Pancreas (tissue), 10 donors: Measurements from ENCODE around the gene B4GALT6. TPM values are rescaled to one million over a fixed set of nuclear protein-coding genes. Genes with fewer than 3 reads are reported as not detected.

Experiments used
- ATAC-seq, 4 donors: fragments of 200-7000 bp; cut with Tn5 transposase; one replicate each; pipeline versions ENCODE4 v1.8.0 to v1.9.1; 2020; ENCODE audit warnings: mild to moderate bottlenecking in 4 of 4, moderate library complexity in 4 of 4
- DNase-seq, 6 donors: peaks; one replicate each; pipeline ENCODE4 v3.0.0-alpha.2; 2020
- FAIRE-seq: peaks from 2 replicates; lab custom pipeline; 2012; peaks lifted over from hg19 to GRCh38; lab: Jason Lieb, UNC
- H3K27ac ChIP-seq, 4 donors: fragments of 200-600 bp; sonication (generic); 1 replicate in 3 of 4; 2 replicates in 1 of 4; pipeline versions ENCODE4 v1.5.0 to v1.8.0; 2020
- H3K27me3 ChIP-seq, 4 donors: fragments of 200-600 bp; one replicate each; pipeline ENCODE4 v1.8.0; 2021
- H3K36me3 ChIP-seq, 3 donors: fragments of 200-600 bp; sonication (generic) in 1 of 3; one replicate each; pipeline versions ENCODE4 v1.5.0 to v1.8.0; 2020 to 2021
- H3K4me1 ChIP-seq, 3 donors: fragments of 200-600 bp; one replicate each; pipeline ENCODE4 v1.8.0; 2021
- H3K4me3 ChIP-seq, 4 donors: fragments of 200-600 bp; sonication (generic) in 2 of 4; one replicate each; pipeline versions ENCODE4 v1.5.0 to v1.8.0; 2020 to 2021
- H3K9me3 ChIP-seq, 4 donors: fragments of 200-600 bp; one replicate each; pipeline ENCODE4 v1.8.0; 2021
- WGBS, 2 donors: extraction: QIAGEN DNeasy Blood & Tissue Kit; methylation state at CpG; one replicate each; pipeline ENCODE4 v1.1.7; 2013; 5-methylcytosine and 5-hydroxymethylcytosine counted together
- intact Hi-C, 3 donors: fragments of 100-400 bp; cut with DNase I; formaldehyde crosslinking; loops; one replicate each; pipeline versions ENCODE4 v1.11.1 to v1.14.2; 2022
- polyA plus RNA-seq, 2 donors: library from polyadenylated mRNA; stranded (reverse); fragments of 200-250 nt; gene quantifications; one replicate each; pipeline ENCODE4 v1.2.3, GENCODE V29; 2013
- total RNA-seq, 6 donors: library from RNA; stranded (reverse); fragmentation: NEBNext Ultra II Directional in 4 of 6; extraction: Animal tissue kit (Norgen Biotek cat#: 25700) in 4 of 6; gene quantifications; one replicate each; pipeline versions ENCODE4 v1.2.1 to v1.2.4, GENCODE V29; 2021 to 2023
- TF ChIP-seq, protein P1 (sequence below), 4 donors: fragments of 200-600 bp; sonication (generic) in 3 of 4; IDR thresholded peaks; one replicate each; pipeline versions ENCODE4 v1.5.0 to v1.8.0; 2021; ENCODE audit warnings: antibody characterized with exemption in 4 of 4
- donor health status: healthy with polysubstance abuse.
- donor health status: DM: no; HTN: no; CAD: no; lungs with moderate emphysema.
- donor health status: DM: no; HTN: no; CAD: no.
- donor health status: control.
- donor health status: control.
- donor health status: Bipolar disorder and iron deficiency.
- donor health status: DM: yes; HTN: yes; CAD: no.
- donor health status: DM: no; HTN: no; CAD: no.
- donor health status: DM: no; HTN: no; CAD: no.
- donor health status: DM: yes; HTN: yes; CAD: no.

B4GALT6 gene
- total and polyA plus RNA-seq, 8 donors: 0.79 to 4.6 (median 2.8) TPM

DNA sequence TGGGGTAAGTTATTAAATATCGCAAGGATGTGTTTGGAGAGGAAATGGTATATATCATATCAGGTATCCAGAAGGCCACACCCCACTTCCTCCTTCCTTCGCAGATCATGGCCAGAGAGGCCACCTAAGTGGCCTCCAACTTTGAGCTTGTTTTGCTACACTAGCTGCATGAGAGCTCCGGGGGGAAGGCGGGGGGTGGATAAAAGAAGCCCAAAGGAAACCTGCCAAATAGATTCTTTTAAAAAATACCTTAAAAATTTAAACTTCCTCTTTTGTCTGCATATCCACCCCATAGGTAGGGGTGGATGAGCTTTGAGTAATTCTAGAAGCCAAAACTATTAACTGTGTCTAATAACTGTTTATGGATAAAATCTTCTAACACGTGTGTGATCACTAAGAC is 98.4 kb downstream of the B4GALT6 start:
- intact Hi-C loops: no loop called here
- no peak for FAIRE-seq
- no peak for DNase-seq
- H3K4me1 ChIP-seq: peaks cover 0 to 3% (median 3%) of the 10 kb centered on the region in 3 donors
- no peak for ATAC-seq
- H3K9me3 ChIP-seq: no peaks in the 10 kb centered on the region
- 91 to 94% methylated on average over 5 of the region's 5 CpGs for WGBS, 2 donors
- TF ChIP-seq, protein P1, sequence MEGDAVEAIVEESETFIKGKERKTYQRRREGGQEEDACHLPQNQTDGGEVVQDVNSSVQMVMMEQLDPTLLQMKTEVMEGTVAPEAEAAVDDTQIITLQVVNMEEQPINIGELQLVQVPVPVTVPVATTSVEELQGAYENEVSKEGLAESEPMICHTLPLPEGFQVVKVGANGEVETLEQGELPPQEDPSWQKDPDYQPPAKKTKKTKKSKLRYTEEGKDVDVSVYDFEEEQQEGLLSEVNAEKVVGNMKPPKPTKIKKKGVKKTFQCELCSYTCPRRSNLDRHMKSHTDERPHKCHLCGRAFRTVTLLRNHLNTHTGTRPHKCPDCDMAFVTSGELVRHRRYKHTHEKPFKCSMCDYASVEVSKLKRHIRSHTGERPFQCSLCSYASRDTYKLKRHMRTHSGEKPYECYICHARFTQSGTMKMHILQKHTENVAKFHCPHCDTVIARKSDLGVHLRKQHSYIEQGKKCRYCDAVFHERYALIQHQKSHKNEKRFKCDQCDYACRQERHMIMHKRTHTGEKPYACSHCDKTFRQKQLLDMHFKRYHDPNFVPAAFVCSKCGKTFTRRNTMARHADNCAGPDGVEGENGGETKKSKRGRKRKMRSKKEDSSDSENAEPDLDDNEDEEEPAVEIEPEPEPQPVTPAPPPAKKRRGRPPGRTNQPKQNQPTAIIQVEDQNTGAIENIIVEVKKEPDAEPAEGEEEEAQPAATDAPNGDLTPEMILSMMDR (IDR thresholded peaks at IDR 0.05): no peak
- no peaks in the 10 kb centered on the region for H3K27me3 ChIP-seq
- no peak overlapping the region for H3K4me3 ChIP-seq
- H3K36me3 ChIP-seq: no peaks in the 10 kb centered on the region
- no peak overlapping the region for H3K27ac ChIP-seq

DNA sequence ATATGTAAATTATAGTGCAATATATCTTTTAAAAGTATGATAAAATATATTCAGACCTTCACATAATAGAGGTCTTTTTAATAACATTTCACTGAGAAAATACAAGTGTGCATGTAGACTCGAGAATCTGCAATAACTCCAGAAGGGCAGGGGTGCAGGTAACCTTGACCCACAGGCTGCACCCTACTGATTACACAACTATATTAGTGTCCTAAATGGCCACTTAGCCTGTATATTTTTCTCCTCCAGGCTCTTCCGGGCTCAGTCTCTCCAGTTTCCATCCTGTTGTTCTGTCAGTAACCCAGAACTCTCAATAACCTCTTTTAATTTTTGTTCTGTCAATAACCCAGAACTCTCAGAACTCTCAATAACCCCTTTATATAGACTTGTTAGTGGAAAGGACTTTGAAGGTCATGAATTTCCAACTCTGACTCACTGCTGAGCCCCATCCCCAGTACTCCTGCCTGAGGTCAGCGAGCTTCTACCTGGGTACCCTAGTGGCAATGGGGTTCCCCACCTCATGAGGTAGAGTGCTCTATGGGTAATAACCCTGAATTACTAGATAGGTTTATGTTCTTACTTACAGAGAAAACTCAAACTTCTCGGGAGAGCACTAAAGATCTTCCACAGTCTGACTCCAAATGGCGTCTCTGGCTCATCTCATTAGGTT is 101.1 kb downstream of the B4GALT6 start:
- 86 to 91% methylated on average over 5 of the region's 5 CpGs for WGBS, 2 donors
- H3K36me3 ChIP-seq: no peaks in the 10 kb centered on the region
- ATAC-seq: no peak
- H3K9me3 ChIP-seq: no peaks in the 10 kb centered on the region
- H3K27ac ChIP-seq: no peak overlapping the region
- TF ChIP-seq, protein P1 (IDR thresholded peaks at IDR 0.05): no peak
- H3K27me3 ChIP-seq: no peaks in the 10 kb centered on the region
- intact Hi-C loops: no loop called here
- no peak for FAIRE-seq
- H3K4me3 ChIP-seq: no peak overlapping the region
- no peaks in the 10 kb centered on the region for H3K4me1 ChIP-seq
- DNase-seq: no peak

DNA sequence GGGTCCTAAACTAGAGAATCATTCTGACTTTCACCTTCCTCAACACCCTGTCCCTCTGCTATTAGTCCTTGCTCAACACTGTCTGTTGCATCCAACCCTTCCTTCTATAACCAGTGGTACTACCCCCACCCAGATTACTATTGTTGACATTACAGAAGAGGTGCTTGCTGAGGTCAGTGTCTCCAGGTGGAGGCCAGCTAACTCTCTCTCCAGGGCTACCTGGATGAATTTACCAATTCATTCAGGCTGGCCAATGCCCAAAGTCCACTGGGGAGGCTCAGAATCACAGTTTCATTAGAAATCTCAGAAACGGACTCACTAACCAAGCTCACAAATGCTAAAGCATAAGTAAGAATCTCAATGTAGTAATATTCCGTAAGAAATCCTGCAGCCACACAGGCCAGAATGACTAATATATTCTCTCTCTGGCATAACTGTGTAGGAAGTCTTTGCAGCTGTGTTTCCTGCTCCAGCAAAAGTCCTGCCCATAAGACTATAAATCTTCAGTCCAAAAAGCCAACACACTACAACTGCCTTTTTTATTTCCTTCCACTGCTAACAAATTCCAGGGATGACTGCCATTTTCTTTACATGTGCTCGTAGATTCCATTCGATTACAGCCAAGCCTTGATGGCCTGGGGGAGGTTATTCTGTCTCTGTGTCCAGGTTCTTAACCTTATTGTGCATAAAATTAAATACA is 102.7 kb downstream of the B4GALT6 start:
- Histone ChIP-seq H3K9me3 (no peaks in the 10 kb centered on the region), H3K27me3 (no peaks in the 10 kb centered on the region), H3K4me3 (no peak overlapping the region), H3K27ac (no peak overlapping the region), H3K4me1 (no peaks in the 10 kb centered on the region), H3K36me3 (no peaks in the 10 kb centered on the region)
- no peak for DNase-seq
- intact Hi-C loops: no loop called here
- TF ChIP-seq, protein P1 (IDR thresholded peaks at IDR 0.05): no peak
- FAIRE-seq: no peak
- ATAC-seq: no peak
- WGBS, 2 donors: 72 to 80% methylated on average over 4 of the region's 4 CpGs

DNA sequence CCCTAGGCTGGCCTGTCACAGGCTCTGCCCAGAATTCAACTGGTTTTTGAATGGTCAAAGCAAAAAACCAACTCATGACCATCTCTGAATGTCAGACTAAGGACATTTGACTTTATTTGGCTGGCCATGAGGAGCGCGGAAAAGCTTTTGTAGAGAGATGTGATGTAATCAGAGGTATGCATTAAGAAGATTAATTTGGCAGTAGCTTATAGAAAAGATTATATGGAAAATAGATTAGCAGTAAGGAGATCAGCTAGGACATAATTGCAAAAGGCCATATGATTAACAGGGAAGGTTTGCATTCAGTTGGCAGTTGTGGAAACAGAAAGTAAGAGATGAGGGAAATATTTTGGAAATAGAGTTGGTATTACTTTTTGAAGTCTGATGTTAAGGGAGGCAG is 105.0 kb downstream of the B4GALT6 start:
- no peaks in the 10 kb centered on the region for H3K4me1 ChIP-seq
- DNase-seq (no peak), ATAC-seq (no peak), FAIRE-seq (no peak)
- no peaks in the 10 kb centered on the region for H3K36me3 ChIP-seq
- no peaks in the 10 kb centered on the region for H3K9me3 ChIP-seq
- TF ChIP-seq, protein P1 (IDR thresholded peaks at IDR 0.05): no peak
- H3K27ac ChIP-seq: no peak overlapping the region
- no peak overlapping the region for H3K4me3 ChIP-seq
- intact Hi-C loops: no loop called here
- WGBS, 2 donors: 92 to 93% methylated on average over 2 of the region's 2 CpGs
- H3K27me3 ChIP-seq: no peaks in the 10 kb centered on the region

DNA sequence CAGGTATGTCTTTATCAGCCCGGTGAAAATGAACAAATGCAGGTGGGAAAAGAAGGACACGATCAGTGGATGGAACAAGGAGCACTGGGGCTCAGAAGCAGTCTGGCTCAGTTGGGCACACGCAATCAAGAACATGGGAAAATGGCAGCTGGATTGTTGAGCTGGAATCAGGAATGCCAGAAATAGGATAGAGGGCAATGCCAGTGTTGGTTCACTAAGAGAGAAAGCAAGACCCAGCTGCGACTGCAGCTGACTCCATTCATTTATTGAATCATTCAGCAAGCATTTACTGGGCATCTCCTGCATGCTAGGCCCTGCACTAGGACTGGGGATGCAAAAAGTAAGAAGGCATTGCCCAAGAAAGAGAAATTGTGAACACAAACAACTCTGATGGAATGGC is 106.3 kb downstream of the B4GALT6 start:
- H3K9me3 ChIP-seq: no peaks in the 10 kb centered on the region
- H3K36me3 ChIP-seq: no peaks in the 10 kb centered on the region
- no peak overlapping the region for H3K4me3 ChIP-seq
- intact Hi-C loops: no loop called here
- no peaks in the 10 kb centered on the region for H3K4me1 ChIP-seq
- peak; percentile 29 to 80 (median 60) for ATAC-seq
- no peak overlapping the region for H3K27ac ChIP-seq
- TF ChIP-seq, protein P1 (IDR thresholded peaks at IDR 0.05): no peak
- 40 to 45% methylated on average over 4 of the region's 4 CpGs for WGBS, 2 donors
- H3K27me3 ChIP-seq: no peaks in the 10 kb centered on the region
- FAIRE-seq: no peak
- peak in 1 of 6 donors; percentile 33 for DNase-seq
